Measurements from ENCODE around the gene PNMA8C.
A peak's percentile ranks its signal among the peaks of the same experiment; 100 is the strongest.
"Not testable (repeated sequence)": the region's sequence is repeated elsewhere in the genome, so short reads cannot be mapped to it uniquely, and the experiment has no call there.

Gene PNMA8C

GRCh38 chr19:46383171-46383815 lies 45.4 kb downstream of the PNMA8C start:
- no peaks in the 10 kb centered on the region for H3K9me3 ChIP-seq (ENCODE audit: insufficient read depth, low read depth, low read length)
- H3K27me3 ChIP-seq (ENCODE audit: insufficient read depth, low read length) = no peaks in the 10 kb centered on the region
- H3K9ac ChIP-seq (ENCODE audit: low read depth, low read length) = no peak overlapping the region
- no peak overlapping the region for H3K27ac ChIP-seq (ENCODE audit: low read length)
- no peaks in the 10 kb centered on the region for H3K4me1 ChIP-seq (ENCODE audit: insufficient read depth, low read length)
- H3K36me3 ChIP-seq (ENCODE audit: insufficient read depth, low read depth, low read length) = peaks cover 95% of the 10 kb centered on the region
- H3K4me3 ChIP-seq (ENCODE audit: low read length) = no peak overlapping the region

GRCh38 chr19:46381756-46382345 lies 46.9 kb downstream of the PNMA8C start:
- Histone ChIP-seq H3K9me3 (ENCODE audit: insufficient read depth, low read depth, low read length) (no peaks in the 10 kb centered on the region), H3K36me3 (ENCODE audit: insufficient read depth, low read depth, low read length) (peaks cover 95% of the 10 kb centered on the region), H3K9ac (ENCODE audit: low read depth, low read length) (no peak overlapping the region; the same call in 1 of the 2 replicates)

GRCh38 chr19:46381346-46381745 lies 47.4 kb downstream of the PNMA8C start:
- Histone ChIP-seq H3K9me3 (ENCODE audit: insufficient read depth, low read depth, low read length) (no peaks in the 10 kb centered on the region), H3K36me3 (ENCODE audit: insufficient read depth, low read depth, low read length) (peaks cover 95% of the 10 kb centered on the region), H3K27ac (ENCODE audit: low read length) (no peak overlapping the region), H3K4me3 (ENCODE audit: low read length) (no peak overlapping the region), H3K4me1 (ENCODE audit: insufficient read depth, low read length) (no peaks in the 10 kb centered on the region), H3K9ac (ENCODE audit: low read depth, low read length) (no peak overlapping the region), H3K27me3 (ENCODE audit: insufficient read depth, low read length) (no peaks in the 10 kb centered on the region)

More at GRCh38 chr19:46381756-46382345, 46.9 kb downstream of the PNMA8C start:
- Histone ChIP-seq H3K4me1 (ENCODE audit: insufficient read depth, low read length) (no peaks in the 10 kb centered on the region), H3K27me3 (ENCODE audit: insufficient read depth, low read length) (no peaks in the 10 kb centered on the region), H3K27ac (ENCODE audit: low read length) (no peak overlapping the region), H3K4me3 (ENCODE audit: low read length) (no peak overlapping the region)

- H3K36me3 ChIP-seq (ENCODE audit: insufficient read depth, low read depth, low read length) = peaks cover 96% of the 10 kb centered on the region
- H3K27ac ChIP-seq (ENCODE audit: low read length) = no peak overlapping the region
- H3K9ac ChIP-seq (ENCODE audit: low read depth, low read length) = no peak overlapping the region
Measured at GRCh38 chr19:46380690-46381089, 48.0 kb downstream of the PNMA8C start.

GRCh38 chr19:46378268-46378667 lies 50.5 kb downstream of the PNMA8C start:
- peaks cover 8% of the 10 kb centered on the region; the same call in 1 of the 2 replicates for H3K4me1 ChIP-seq (ENCODE audit: insufficient read depth, low read length)
- peaks cover 80% of the 10 kb centered on the region for H3K36me3 ChIP-seq (ENCODE audit: insufficient read depth, low read depth, low read length)
- no peaks in the 10 kb centered on the region for H3K27me3 ChIP-seq (ENCODE audit: insufficient read depth, low read length)
- H3K9me3 ChIP-seq (ENCODE audit: insufficient read depth, low read depth, low read length) = no peaks in the 10 kb centered on the region
- H3K4me3 ChIP-seq (ENCODE audit: low read length) = no peak overlapping the region
- H3K9ac ChIP-seq (ENCODE audit: low read depth, low read length) = no peak overlapping the region
- no peak overlapping the region for H3K27ac ChIP-seq (ENCODE audit: low read length)

More at GRCh38 chr19:46380690-46381089, 48.0 kb downstream of the PNMA8C start:
- Histone ChIP-seq H3K9me3 (ENCODE audit: insufficient read depth, low read depth, low read length) (no peaks in the 10 kb centered on the region), H3K4me1 (ENCODE audit: insufficient read depth, low read length) (no peaks in the 10 kb centered on the region), H3K27me3 (ENCODE audit: insufficient read depth, low read length) (no peaks in the 10 kb centered on the region), H3K4me3 (ENCODE audit: low read length) (no peak overlapping the region)

GRCh38 chr19:46376241-46377153 lies 52.2 kb downstream of the PNMA8C start:
- Histone ChIP-seq H3K36me3 (ENCODE audit: insufficient read depth, low read depth, low read length) (peaks cover 62% of the 10 kb centered on the region), H3K4me1 (ENCODE audit: insufficient read depth, low read length) (peaks cover 22% of the 10 kb centered on the region), H3K9me3 (ENCODE audit: insufficient read depth, low read depth, low read length) (no peaks in the 10 kb centered on the region), H3K27ac (ENCODE audit: low read length) (no peak overlapping the region), H3K4me3 (ENCODE audit: low read length) (no peak overlapping the region), H3K27me3 (ENCODE audit: insufficient read depth, low read length) (no peaks in the 10 kb centered on the region), H3K9ac (ENCODE audit: low read depth, low read length) (no peak overlapping the region)

- H3K27me3 ChIP-seq (ENCODE audit: insufficient read depth, low read length) = not testable (repeated sequence)
- H3K36me3 ChIP-seq (ENCODE audit: insufficient read depth, low read depth, low read length) = peaks cover 53% of the 10 kb centered on the region
- peaks cover 24% of the 10 kb centered on the region for H3K4me1 ChIP-seq (ENCODE audit: insufficient read depth, low read length)
Measured at GRCh38 chr19:46375476-46376067, 53.2 kb downstream of the PNMA8C start.

More at GRCh38 chr19:46375476-46376067, 53.2 kb downstream of the PNMA8C start:
- not testable (repeated sequence) for H3K9me3 ChIP-seq (ENCODE audit: insufficient read depth, low read depth, low read length); H3K4me3 ChIP-seq (ENCODE audit: low read length); H3K9ac ChIP-seq (ENCODE audit: low read depth, low read length)
- H3K27ac ChIP-seq (ENCODE audit: low read length) = peak overlapping the region; percentile 22

Measured in iPS-20b (cell line).